ENCODE results near the gene DUS2. TPM values are rescaled to one million over a fixed set of nuclear protein-coding genes. Genes with fewer than 3 reads are reported as not detected.

DUS2 gene
- total RNA-seq, 1 experiment from 2014 or later: 12.1 TPM

GRCh38 chr16:67999985-68000384, 23.1 kb upstream of the DUS2 start:
- Histone ChIP-seq H3K9me3 (ENCODE audit: control insufficient read depth, insufficient read depth, low read depth, low read length) (no peaks in the 10 kb centered on the region), H3K4me3 (ENCODE audit: low read depth in 2 of 2, low read length in 2 of 2) (no peak overlapping the region), H3K27ac (ENCODE audit: low read length) (no peak overlapping the region), H3K27me3 (ENCODE audit: control insufficient read depth, insufficient read depth, low read length) (no peaks in the 10 kb centered on the region), H3K4me1 (ENCODE audit: control insufficient read depth, insufficient read depth, low read length) (no peaks in the 10 kb centered on the region), H3K36me3 (ENCODE audit: control insufficient read depth, insufficient read depth, low read length) (no peaks in the 10 kb centered on the region)
- ChIA-PET CTCF (interaction anchor here (0.7 kb wide), 1 partner anchor 117 kb away, joined by 7 read pairs; no protein-coding TSS in a partner anchor), POLR2A (no interaction called here)
- in situ Hi-C loops (cut with HindIII; ENCODE audit: low pct_unique_long_range_greater_than_20kb, low sequenced_read_pairs): no loop called here
- no TSS peak for BruUV-seq (replicated peaks)
- intact Hi-C loops (cut with micrococcal nuclease; ENCODE audit: unreplicated experiment): no loop called here
- DNase-seq (ENCODE audit: low read depth, low spot score) (no peak), ATAC-seq (no peak)
- no peak for TF ChIP-seq CTCF (IDR thresholded peaks at IDR 0.05)
- TF ChIP-seq SIN3A (IDR thresholded peaks at IDR 0.05; ENCODE audit: borderline replicate concordance, insufficient read depth, low read depth, low read length): no peak
- TF ChIP-seq REST (IDR thresholded peaks at IDR 0.05; ENCODE audit: insufficient read depth in 1 of 2, low read depth in 2 of 2, low read length in 1 of 2): no peak
- TF ChIP-seq POLR2AphosphoS5 (IDR thresholded peaks at IDR 0.05; ENCODE audit: low read depth, low read length): no peak
- no peak for TF ChIP-seq TCF7L2 (IDR thresholded peaks at IDR 0.05; ENCODE audit: low read depth, low read length)

- CTCF ChIA-PET: interaction anchor here (0.7 kb wide), 1 partner anchor 117 kb away, joined by 7 read pairs; no protein-coding TSS in a partner anchor
- no TSS peak for BruUV-seq (replicated peaks)
- in situ Hi-C loops (cut with HindIII; ENCODE audit: low pct_unique_long_range_greater_than_20kb, low sequenced_read_pairs): no loop called here
These were observed 22.6 kb upstream of the DUS2 start for GRCh38 chr16:68000450-68000849.

GRCh38 chr16:68003031-68003430, 20.1 kb upstream of the DUS2 start:
- POLR2A ChIA-PET: no interaction called here
- DNase-seq (ENCODE audit: low read depth, low spot score) (no peak), ATAC-seq (no peak)
- in situ Hi-C loops (cut with HindIII; ENCODE audit: low pct_unique_long_range_greater_than_20kb, low sequenced_read_pairs) (no loop called here), intact Hi-C loops (cut with micrococcal nuclease; ENCODE audit: unreplicated experiment) (no loop called here)
- no peaks in the 10 kb centered on the region for H3K4me1 ChIP-seq (ENCODE audit: control insufficient read depth, insufficient read depth, low read length)
- no TSS peak for BruUV-seq (replicated peaks)
- H3K27me3 ChIP-seq (ENCODE audit: control insufficient read depth, insufficient read depth, low read length): no peaks in the 10 kb centered on the region
- no peak overlapping the region for H3K27ac ChIP-seq (ENCODE audit: low read length)
- H3K4me3 ChIP-seq (ENCODE audit: low read depth in 2 of 2, low read length in 2 of 2): no peak overlapping the region
- no peaks in the 10 kb centered on the region for H3K9me3 ChIP-seq (ENCODE audit: control insufficient read depth, insufficient read depth, low read depth, low read length)
- no peaks in the 10 kb centered on the region for H3K36me3 ChIP-seq (ENCODE audit: control insufficient read depth, insufficient read depth, low read length)
- CTCF ChIA-PET: no interaction called here
- TF ChIP-seq TCF7L2 (IDR thresholded peaks at IDR 0.05; ENCODE audit: low read depth, low read length): no peak
- no peak for TF ChIP-seq POLR2AphosphoS5 (IDR thresholded peaks at IDR 0.05; ENCODE audit: low read depth, low read length)
- TF ChIP-seq SIN3A (IDR thresholded peaks at IDR 0.05; ENCODE audit: borderline replicate concordance, insufficient read depth, low read depth, low read length): no peak
- TF ChIP-seq CTCF (IDR thresholded peaks at IDR 0.05): no peak
- no peak for TF ChIP-seq REST (IDR thresholded peaks at IDR 0.05; ENCODE audit: insufficient read depth in 1 of 2, low read depth in 2 of 2, low read length in 1 of 2)

More at GRCh38 chr16:68000450-68000849, 22.6 kb upstream of the DUS2 start:
- POLR2A ChIA-PET: no interaction called here
- intact Hi-C loops (cut with micrococcal nuclease; ENCODE audit: unreplicated experiment): no loop called here
- Histone ChIP-seq H3K4me1 (ENCODE audit: control insufficient read depth, insufficient read depth, low read length) (no peaks in the 10 kb centered on the region), H3K4me3 (ENCODE audit: low read depth in 2 of 2, low read length in 2 of 2) (no peak overlapping the region), H3K27me3 (ENCODE audit: control insufficient read depth, insufficient read depth, low read length) (no peaks in the 10 kb centered on the region), H3K9me3 (ENCODE audit: control insufficient read depth, insufficient read depth, low read depth, low read length) (no peaks in the 10 kb centered on the region), H3K27ac (ENCODE audit: low read length) (no peak overlapping the region), H3K36me3 (ENCODE audit: control insufficient read depth, insufficient read depth, low read length) (no peaks in the 10 kb centered on the region)
- DNase-seq (ENCODE audit: low read depth, low spot score): no peak
- TF ChIP-seq TCF7L2 (IDR thresholded peaks at IDR 0.05; ENCODE audit: low read depth, low read length) (no peak), SIN3A (IDR thresholded peaks at IDR 0.05; ENCODE audit: borderline replicate concordance, insufficient read depth, low read depth, low read length) (no peak)
- ATAC-seq: no peak

Measured in Panc1 (cell line).